Fibroblast of lung (primary cell): ENCODE results near the gene CFAP299. TPM values are rescaled to one million over a fixed set of nuclear protein-coding genes. Genes with fewer than 3 reads are reported as not detected.

Experiments used
- DNase-seq, 2 donors: peaks; one replicate each; pipeline versions ENCODE4 v3.0.0 to v3.0.0-alpha.2; 2010; ENCODE audit warnings: low read depth in 2 of 2
- H2AFZ ChIP-seq: 2 replicates; pipeline ENCODE4 v1.5.1; 2012; ENCODE audit warnings: low read length, control low read depth, inconsistent platforms
- H3K27ac ChIP-seq: 2 replicates; pipeline ENCODE4 v1.5.1; 2011; ENCODE audit warnings: low read length, control low read depth; ENCODE audit not compliant: insufficient read depth
- H3K27me3 ChIP-seq: 2 replicates; pipeline ENCODE4 v1.5.1; 2011; ENCODE audit warnings: mild to moderate bottlenecking, low read length; ENCODE audit not compliant: control insufficient read depth, insufficient read depth
- H3K36me3 ChIP-seq: 2 replicates; pipeline ENCODE4 v1.5.1; 2011; ENCODE audit warnings: low read length; ENCODE audit not compliant: control insufficient read depth, insufficient read depth
- H3K4me1 ChIP-seq: 2 replicates; pipeline ENCODE4 v1.5.1; 2011; ENCODE audit warnings: low read length; ENCODE audit not compliant: control insufficient read depth, insufficient read depth; ENCODE audit errors: extremely low read depth
- H3K4me2 ChIP-seq: 2 replicates; pipeline ENCODE4 v1.5.1; 2011; ENCODE audit warnings: low read length, control low read depth; ENCODE audit not compliant: insufficient read depth; ENCODE audit errors: extremely low read depth
- H3K4me3 ChIP-seq, 4 experiments: fragments of 200-600 bp in 1 of 4; sonication (generic) in 1 of 4; replicated peaks in 1 of 4; 2 replicates each; pipeline ENCODE4 v1.5.1; 2011 to 2016; ENCODE audit warnings: low read length in 4 of 4, low read depth in 3 of 4, mild to moderate bottlenecking in 3 of 4, control low read depth in 2 of 4, inconsistent platforms in 1 of 4, mixed read lengths in 1 of 4; ENCODE audit not compliant: insufficient read depth in 1 of 4; ENCODE audit errors: control extremely low read depth in 1 of 4
- H3K79me2 ChIP-seq: 2 replicates; pipeline ENCODE4 v1.5.1; 2012; ENCODE audit warnings: mild to moderate bottlenecking, low read length, inconsistent platforms; ENCODE audit not compliant: control insufficient read depth, insufficient read depth
- H3K9ac ChIP-seq: 2 replicates; pipeline ENCODE4 v1.5.1; 2011; ENCODE audit warnings: mild to moderate bottlenecking, low read length, control low read depth; ENCODE audit not compliant: insufficient read depth
- H3K9me3 ChIP-seq: 2 replicates; pipeline ENCODE4 v1.5.1; 2012; ENCODE audit warnings: low read depth, low read length; ENCODE audit not compliant: control insufficient read depth, insufficient read depth
- H4K20me1 ChIP-seq: 2 replicates; pipeline ENCODE4 v1.5.1; 2011; ENCODE audit warnings: low read length; ENCODE audit not compliant: control insufficient read depth, insufficient read depth; ENCODE audit errors: extremely low read depth
- EZH2 ChIP-seq: IDR thresholded peaks from 2 replicates; pipeline ENCODE4 v1.5.1; 2012; ENCODE audit warnings: low read length, control low read depth, mild to moderate bottlenecking; ENCODE audit errors: missing control alignments
- polyA plus RNA-seq, 2 donors: library from polyadenylated mRNA; depleted of rRNA in 1 of 2; stranded (reverse) in 1 of 2; unstranded in 1 of 2; fragments of >200 nt; gene quantifications; 2 replicates each; pipeline ENCODE4 v1.2.1, GENCODE V29; 2011 to 2012; ENCODE audit warnings: missing spikeins in 1 of 2
- total RNA-seq: library from RNA; depleted of rRNA; stranded (reverse); fragments of >200 nt; gene quantifications from 2 replicates; pipeline ENCODE4 v1.2.1, GENCODE V29; 2014
- TF ChIP-seq, protein P1 (sequence below), 2 donors: IDR thresholded peaks in 1 of 2; conservative IDR thresholded peaks in 1 of 2; 1 replicate in 1 of 2; 2 replicates in 1 of 2; pipeline ENCODE4 v1.5.1; 2011 to 2012; ENCODE audit warnings: low read length in 2 of 2, control low read depth in 1 of 2, inconsistent platforms in 1 of 2, low read depth in 1 of 2, mild to moderate bottlenecking in 1 of 2

The CFAP299 gene
- total and polyA plus RNA-seq, 2 donors (not counting 1 experiment from before 2014, with no cell fraction given) = 0.79 to 16.2 TPM

DNA sequence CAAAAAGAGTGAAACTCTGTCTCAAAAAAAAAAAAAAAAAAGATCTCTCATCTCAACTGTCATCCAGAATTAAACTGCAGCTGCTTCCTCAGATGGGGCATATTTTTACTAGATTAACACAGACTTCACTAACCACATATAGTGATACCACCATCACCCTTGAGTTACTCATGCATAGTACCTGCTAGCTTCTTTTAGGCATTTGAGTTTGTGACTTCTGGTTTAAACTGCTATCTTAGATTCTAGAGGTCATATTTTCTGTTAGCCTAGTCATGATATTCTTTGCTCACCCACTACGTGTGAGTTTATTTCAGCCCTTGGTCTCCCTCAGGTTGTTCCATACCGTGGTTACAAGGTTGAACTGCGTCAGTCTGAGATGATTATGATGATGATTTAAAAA is 540.1 kb downstream of the CFAP299 start:
- Histone ChIP-seq H3K9ac (no peak overlapping the region), H3K27ac (no peak overlapping the region), H3K4me1 (no peaks in the 10 kb centered on the region), H3K27me3 (no peaks in the 10 kb centered on the region), H3K4me3 (no peak overlapping the region), H3K4me2 (no peak overlapping the region), H4K20me1 (no peaks in the 10 kb centered on the region), H3K36me3 (no peaks in the 10 kb centered on the region), H2AFZ (no peak overlapping the region), H3K9me3 (no peaks in the 10 kb centered on the region), H3K79me2 (no peaks in the 10 kb centered on the region)
- no peak for TF ChIP-seq EZH2
- TF ChIP-seq, protein P1, sequence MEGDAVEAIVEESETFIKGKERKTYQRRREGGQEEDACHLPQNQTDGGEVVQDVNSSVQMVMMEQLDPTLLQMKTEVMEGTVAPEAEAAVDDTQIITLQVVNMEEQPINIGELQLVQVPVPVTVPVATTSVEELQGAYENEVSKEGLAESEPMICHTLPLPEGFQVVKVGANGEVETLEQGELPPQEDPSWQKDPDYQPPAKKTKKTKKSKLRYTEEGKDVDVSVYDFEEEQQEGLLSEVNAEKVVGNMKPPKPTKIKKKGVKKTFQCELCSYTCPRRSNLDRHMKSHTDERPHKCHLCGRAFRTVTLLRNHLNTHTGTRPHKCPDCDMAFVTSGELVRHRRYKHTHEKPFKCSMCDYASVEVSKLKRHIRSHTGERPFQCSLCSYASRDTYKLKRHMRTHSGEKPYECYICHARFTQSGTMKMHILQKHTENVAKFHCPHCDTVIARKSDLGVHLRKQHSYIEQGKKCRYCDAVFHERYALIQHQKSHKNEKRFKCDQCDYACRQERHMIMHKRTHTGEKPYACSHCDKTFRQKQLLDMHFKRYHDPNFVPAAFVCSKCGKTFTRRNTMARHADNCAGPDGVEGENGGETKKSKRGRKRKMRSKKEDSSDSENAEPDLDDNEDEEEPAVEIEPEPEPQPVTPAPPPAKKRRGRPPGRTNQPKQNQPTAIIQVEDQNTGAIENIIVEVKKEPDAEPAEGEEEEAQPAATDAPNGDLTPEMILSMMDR (conservative IDR thresholded peaks at IDR 0.05 in 1 of 2, IDR thresholded peaks at IDR 0.05 in 1 of 2; ENCODE audit: low read depth in 1 of 2, low read length in 2 of 2) = no peak
- no peak for DNase-seq

DNA sequence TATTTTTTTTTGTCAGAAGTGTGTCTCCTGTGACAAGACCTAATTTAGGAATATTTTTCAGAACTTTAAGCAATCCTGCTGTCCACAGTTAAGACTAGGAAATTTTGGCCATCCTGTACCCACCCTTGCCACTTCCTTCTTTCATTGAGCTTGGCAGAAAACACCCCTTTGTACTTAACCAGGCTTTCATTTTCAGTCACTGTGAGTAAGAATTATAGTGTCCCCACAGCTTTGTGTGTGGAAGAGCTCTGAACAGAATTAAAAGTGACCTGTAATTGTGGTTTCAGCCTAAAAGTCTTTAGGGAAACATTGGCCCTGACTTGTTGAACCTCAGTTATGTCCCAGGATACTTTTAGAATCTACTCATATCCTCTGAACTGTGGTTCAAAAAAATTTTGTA is 541.3 kb downstream of the CFAP299 start:
- Histone ChIP-seq H3K36me3 (no peaks in the 10 kb centered on the region), H2AFZ (no peak overlapping the region), H3K79me2 (no peaks in the 10 kb centered on the region), H3K4me3 (no peak overlapping the region), H3K9ac (no peak overlapping the region), H3K27ac (no peak overlapping the region), H3K27me3 (no peaks in the 10 kb centered on the region), H3K9me3 (no peaks in the 10 kb centered on the region), H4K20me1 (no peaks in the 10 kb centered on the region), H3K4me2 (no peak overlapping the region), H3K4me1 (no peaks in the 10 kb centered on the region)
- TF ChIP-seq EZH2 = no peak
- TF ChIP-seq, protein P1 (conservative IDR thresholded peaks at IDR 0.05 in 1 of 2, IDR thresholded peaks at IDR 0.05 in 1 of 2; ENCODE audit: low read depth in 1 of 2, low read length in 2 of 2) = no peak
- DNase-seq = peak in 1 of 2 donors; percentile 3

DNA sequence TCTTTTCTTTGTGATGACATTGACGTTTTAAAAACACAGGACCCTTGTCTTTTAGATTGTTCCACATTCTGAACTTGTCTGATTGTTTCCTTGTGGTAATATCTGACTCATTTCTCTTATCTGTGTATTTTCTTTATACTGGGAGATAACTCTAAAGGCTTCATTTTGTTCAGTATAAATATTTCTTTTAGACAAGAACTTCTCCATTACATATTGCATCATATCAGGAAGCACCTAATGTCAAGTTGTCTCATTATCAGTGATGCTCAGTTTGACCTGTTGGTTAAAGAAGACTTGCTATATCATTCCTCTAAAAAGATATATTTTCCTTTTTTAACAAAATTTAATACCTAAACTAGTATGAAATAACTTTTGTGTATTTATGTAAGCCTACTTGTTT is 542.7 kb downstream of the CFAP299 start:
- no peaks in the 10 kb centered on the region for H3K9me3 ChIP-seq
- H3K4me2 ChIP-seq = no peak overlapping the region
- H3K9ac ChIP-seq = no peak overlapping the region
- no peaks in the 10 kb centered on the region for H3K27me3 ChIP-seq
- H3K4me3 ChIP-seq = no peak overlapping the region
- peak in 1 of 2 donors; percentile 9 for DNase-seq
- no peak overlapping the region for H3K27ac ChIP-seq
- H3K79me2 ChIP-seq = no peaks in the 10 kb centered on the region
- no peak overlapping the region for H2AFZ ChIP-seq
- no peaks in the 10 kb centered on the region for H4K20me1 ChIP-seq
- H3K4me1 ChIP-seq = no peaks in the 10 kb centered on the region
- TF ChIP-seq, protein P1 (conservative IDR thresholded peaks at IDR 0.05 in 1 of 2, IDR thresholded peaks at IDR 0.05 in 1 of 2; ENCODE audit: low read depth in 1 of 2, low read length in 2 of 2) = no peak
- TF ChIP-seq EZH2 = no peak
- H3K36me3 ChIP-seq = no peaks in the 10 kb centered on the region
